Activated CD4-positive, alpha-beta memory T cell treated with anti-CD3 and anti-CD28 coated beads, Interleukin-2, amount 10 ng/mL, durations not matched to agents 7 days and 5 days (primary cell): ENCODE data around the gene C3orf18. TPM values are rescaled to one million over a fixed set of nuclear protein-coding genes. Genes with fewer than 3 reads are reported as not detected.
A peak's percentile ranks its signal among the peaks of the same experiment; 100 is the strongest.

ENCODE experiments used
- CTCF ChIA-PET: fragments of 350-600 bp; sonication (Branson Sonifier 250); formaldehyde crosslinking; loops from one replicate; lab custom pipeline; 2021; ENCODE audit warnings: antibody characterized with exemption, inconsistent platforms; lab: Charles Lee
- POLR2A ChIA-PET: fragments of 350-600 bp; sonication (Branson Sonifier 250); formaldehyde crosslinking; loops from one replicate; lab custom pipeline; 2021; ENCODE audit warnings: antibody characterized with exemption; lab: Charles Lee
- DNase-seq: peaks from one replicate; pipeline ENCODE4 v3.0.0-alpha.2; 2020
- H3K27ac Mint-ChIP-seq: one replicate; pipeline ENCODE4 v1.8.0; 2021; ENCODE audit warnings: mild to moderate bottlenecking, mixed read lengths
- H3K27me3 Mint-ChIP-seq: one replicate; pipeline ENCODE4 v1.8.0; 2021; ENCODE audit warnings: mixed read lengths
- H3K36me3 Mint-ChIP-seq: one replicate; pipeline ENCODE4 v1.8.0; 2021; ENCODE audit warnings: low read depth, mixed read lengths
- H3K4me1 Mint-ChIP-seq: one replicate; pipeline ENCODE4 v1.8.0; 2021; ENCODE audit warnings: mixed read lengths
- H3K4me3 Mint-ChIP-seq: one replicate; pipeline ENCODE4 v1.8.0; 2021; ENCODE audit warnings: mild to moderate bottlenecking, mixed read lengths
- H3K9me3 Mint-ChIP-seq: one replicate; pipeline ENCODE4 v1.8.0; 2021; ENCODE audit warnings: mixed read lengths
- total RNA-seq, 2 experiments: library from RNA; stranded (reverse); gene quantifications; one replicate each; pipeline ENCODE4 v1.2.3, GENCODE V29; 2021

The C3orf18 gene
- total RNA-seq, 2 experiments from 2014 or later: 14.6 to 17.5 TPM

DNA sequence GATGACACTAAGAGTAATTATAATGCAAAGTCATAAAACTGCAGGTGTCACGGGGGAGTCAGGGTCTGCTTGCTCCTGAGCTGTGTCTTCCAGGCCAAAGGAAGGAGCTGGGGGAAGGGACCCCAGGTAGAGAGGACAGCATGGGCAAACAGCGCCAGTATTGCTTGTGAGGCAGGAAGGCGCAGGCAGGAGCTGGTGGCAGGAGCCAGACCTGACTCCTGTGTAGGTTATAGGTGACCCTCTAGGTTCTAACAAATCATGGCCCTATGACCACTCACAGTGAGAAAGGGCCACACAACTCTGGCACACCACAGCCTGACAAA lies 42.2 kb upstream of the C3orf18 start:
- DNase-seq: no peak
- Mint-ChIP-seq H3K27me3 (no peaks in the 10 kb centered on the region), H3K4me3 (peak overlapping the region; percentile 98), H3K9me3 (no peaks in the 10 kb centered on the region), H3K27ac (peak overlapping the region; percentile 99), H3K4me1 (peaks cover 32% of the 10 kb centered on the region), H3K36me3 (peaks cover 94% of the 10 kb centered on the region)
- POLR2A ChIA-PET: interaction anchor here (0.9 to 34.1 kb wide), 16 partner anchors 6 to 1678 kb away, joined by 3 to 4963 read pairs (median 8); partner anchors contain the start of genes C3orf18, CISH, CYB561D2 and GLYCTK
- CTCF ChIA-PET: interaction anchor here (1.1 to 21.3 kb wide), 9 partner anchors 9 to 780 kb away, joined by 3 to 854 read pairs (median 8); partner anchors contain the start of genes C3orf18, HEMK1 and RASSF1

DNA sequence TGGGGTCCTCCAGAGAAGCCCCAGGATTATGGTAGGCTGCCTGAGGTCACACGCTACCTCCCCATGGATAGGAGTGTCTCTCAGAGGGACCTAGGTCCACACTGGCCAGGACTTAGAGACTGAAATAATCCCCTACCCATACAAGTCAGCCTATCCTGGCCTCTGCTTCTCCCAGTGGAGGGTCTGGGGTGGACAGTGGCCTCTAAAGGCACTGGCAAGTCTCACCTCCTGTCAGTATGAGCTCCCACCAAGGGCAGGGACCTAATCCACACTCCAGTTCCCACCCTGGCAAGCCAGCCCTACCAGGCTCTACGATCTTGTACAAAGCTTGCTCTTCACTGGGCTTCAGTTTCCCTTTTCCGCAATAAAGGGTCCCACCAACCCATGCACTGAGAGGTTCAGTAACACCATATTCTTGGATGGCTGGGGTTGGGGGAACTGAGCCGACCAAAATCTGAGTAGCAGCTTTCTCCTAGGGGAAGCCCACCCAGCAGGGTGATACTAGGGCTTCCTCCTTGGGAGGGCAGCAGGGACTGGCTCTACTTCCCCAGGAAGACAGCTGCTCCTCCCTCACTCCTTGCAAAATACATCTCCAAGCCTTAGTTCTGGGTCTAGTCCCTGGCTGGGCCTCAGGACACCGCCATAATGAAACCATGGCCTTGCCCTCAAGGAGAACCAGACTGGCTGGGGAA lies 41.7 kb upstream of the C3orf18 start:
- Mint-ChIP-seq H3K27me3 (no peaks in the 10 kb centered on the region), H3K4me1 (peaks cover 32% of the 10 kb centered on the region), H3K27ac (peak overlapping the region; percentile 99), H3K4me3 (peak overlapping the region; percentile 98), H3K36me3 (peaks cover 96% of the 10 kb centered on the region), H3K9me3 (no peaks in the 10 kb centered on the region)
- ChIA-PET CTCF (interaction anchor here (1.1 to 21.3 kb wide), 8 partner anchors 8 to 781 kb away, joined by 3 to 854 read pairs (median 8); partner anchors contain the start of genes C3orf18, HEMK1 and RASSF1), POLR2A (interaction anchor here (0.8 to 34.1 kb wide), 14 partner anchors 6 to 1678 kb away, joined by 3 to 4963 read pairs (median 8); partner anchors contain the start of genes C3orf18, CISH, CYB561D2 and GLYCTK)
- no peak for DNase-seq

DNA sequence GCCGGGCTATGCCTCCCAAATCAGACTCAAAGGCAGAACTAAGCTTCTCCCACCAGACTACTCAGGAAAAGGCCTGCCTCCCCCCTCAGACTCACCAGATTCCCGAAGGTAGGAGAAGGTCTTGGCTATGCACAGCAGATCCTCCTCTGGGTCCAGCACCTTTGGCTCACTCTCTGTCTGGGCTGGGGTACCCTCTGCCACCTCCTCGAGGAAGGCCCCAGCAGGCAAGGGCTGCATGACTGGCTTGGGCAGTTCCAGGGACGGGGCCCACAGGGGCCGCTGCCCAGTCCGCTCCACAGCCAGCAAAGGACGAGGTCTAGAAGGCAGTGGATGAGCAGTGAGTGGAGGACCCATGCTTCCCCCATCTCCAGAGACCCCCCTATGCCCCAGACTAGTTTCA lies 40.7 kb upstream of the C3orf18 start:
- peaks cover 33% of the 10 kb centered on the region for H3K4me1 Mint-ChIP-seq
- POLR2A ChIA-PET: interaction anchor here (0.6 to 34.1 kb wide), 9 partner anchors 5 to 1374 kb away, joined by 3 to 4963 read pairs (median 65); partner anchors contain the start of genes C3orf18, CISH, CYB561D2 and HEMK1
- CTCF ChIA-PET: interaction anchor here (1.0 to 21.3 kb wide), 5 partner anchors 18 to 269 kb away, joined by 3 to 854 read pairs (median 3); partner anchors contain the start of genes C3orf18 and HEMK1
- H3K4me3 Mint-ChIP-seq: peak overlapping the region; percentile 98
- H3K36me3 Mint-ChIP-seq: peaks cover 97% of the 10 kb centered on the region
- H3K9me3 Mint-ChIP-seq: no peaks in the 10 kb centered on the region
- DNase-seq: no peak
- no peaks in the 10 kb centered on the region for H3K27me3 Mint-ChIP-seq
- H3K27ac Mint-ChIP-seq: peak overlapping the region; percentile 99

DNA sequence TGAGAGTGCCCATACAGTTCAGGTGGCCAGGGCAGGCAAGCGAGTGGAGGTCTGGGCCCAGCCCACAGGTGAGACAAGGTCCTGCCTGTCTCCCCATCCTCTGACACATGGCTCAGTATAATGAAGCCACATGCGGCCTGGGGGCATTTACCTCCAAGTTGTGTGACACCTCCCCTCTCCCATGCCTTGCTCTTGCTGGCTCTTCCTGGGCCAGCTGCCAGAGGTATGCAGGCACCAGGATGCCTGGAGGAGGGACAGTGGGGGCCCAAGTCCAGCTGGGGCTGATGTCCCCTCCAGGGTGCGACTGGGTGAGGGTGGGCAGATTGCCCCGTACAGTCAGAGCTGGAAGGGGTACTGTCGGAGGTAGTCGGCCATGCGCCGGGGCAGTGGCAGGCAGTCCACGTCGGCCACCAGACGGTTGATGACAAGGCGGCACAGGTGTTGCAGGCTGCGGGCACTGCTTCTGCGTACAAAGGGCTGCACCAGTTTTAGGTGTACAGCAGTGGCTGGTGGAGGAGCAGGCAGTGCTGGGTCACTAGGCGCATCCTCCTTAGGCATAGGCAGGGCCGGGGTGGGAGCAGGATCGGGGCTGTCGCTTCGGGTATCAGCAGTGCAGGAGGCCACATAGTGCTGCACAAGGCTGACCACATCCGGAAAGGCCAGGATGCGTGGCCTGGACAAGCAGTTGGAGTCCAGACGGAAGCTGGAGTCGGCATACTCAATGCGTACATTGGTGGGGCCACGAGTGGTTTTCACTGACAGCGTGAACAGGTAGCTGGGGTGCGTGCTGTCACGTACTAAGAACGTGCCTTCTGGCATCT lies 39.9 kb upstream of the C3orf18 start:
- peak; percentile 70 for DNase-seq
- CTCF ChIA-PET: interaction anchor here (1.0 to 21.3 kb wide), 4 partner anchors 17 to 266 kb away, joined by 3 to 854 read pairs (median 172); partner anchors contain the start of genes C3orf18 and HEMK1
- Mint-ChIP-seq H3K9me3 (no peaks in the 10 kb centered on the region), H3K4me1 (peaks cover 40% of the 10 kb centered on the region), H3K4me3 (peak overlapping the region; percentile 98), H3K27me3 (no peaks in the 10 kb centered on the region), H3K27ac (peak overlapping the region; percentile 99), H3K36me3 (peaks cover 98% of the 10 kb centered on the region)
- POLR2A ChIA-PET: interaction anchor here (1.4 to 34.1 kb wide), 9 partner anchors 4 to 778 kb away, joined by 3 to 4963 read pairs (median 65); partner anchors contain the start of genes C3orf18, CISH, CYB561D2 and HEMK1

DNA sequence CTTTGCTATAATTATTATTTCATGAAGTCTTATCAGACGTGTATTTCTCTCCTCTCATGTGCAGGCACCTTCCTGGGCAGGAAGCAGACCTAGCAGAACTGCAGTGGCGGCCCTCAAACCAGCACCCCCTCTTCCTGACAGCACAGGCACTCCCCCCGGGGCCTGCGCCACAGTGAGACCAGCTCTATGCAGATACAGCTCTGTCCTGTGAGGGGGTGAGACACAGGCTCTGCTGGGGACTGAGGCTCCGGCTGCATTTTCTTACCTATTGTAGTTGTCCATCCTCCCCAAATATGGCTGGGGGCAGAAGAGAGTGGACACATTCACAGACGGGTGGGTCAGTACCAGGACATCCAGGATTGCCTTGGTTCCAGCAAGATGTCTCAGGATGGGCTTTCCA lies 39.0 kb upstream of the C3orf18 start:
- peak; percentile 59 for DNase-seq
- Mint-ChIP-seq H3K27ac (peak overlapping the region; percentile 99), H3K4me1 (peaks cover 48% of the 10 kb centered on the region), H3K27me3 (no peaks in the 10 kb centered on the region), H3K4me3 (peak overlapping the region; percentile 98), H3K9me3 (no peaks in the 10 kb centered on the region), H3K36me3 (peaks cover 99% of the 10 kb centered on the region)
- ChIA-PET CTCF (interaction anchor here (1.7 to 21.3 kb wide), 3 partner anchors 10 to 32 kb away, joined by 5 to 854 read pairs (median 342); partner anchors contain the start of genes C3orf18 and HEMK1), POLR2A (interaction anchor here (0.6 to 34.1 kb wide), 7 partner anchors 8 to 778 kb away, joined by 3 to 4963 read pairs (median 65); partner anchors contain the start of genes C3orf18, CISH, CYB561D2 and HEMK1)

DNA sequence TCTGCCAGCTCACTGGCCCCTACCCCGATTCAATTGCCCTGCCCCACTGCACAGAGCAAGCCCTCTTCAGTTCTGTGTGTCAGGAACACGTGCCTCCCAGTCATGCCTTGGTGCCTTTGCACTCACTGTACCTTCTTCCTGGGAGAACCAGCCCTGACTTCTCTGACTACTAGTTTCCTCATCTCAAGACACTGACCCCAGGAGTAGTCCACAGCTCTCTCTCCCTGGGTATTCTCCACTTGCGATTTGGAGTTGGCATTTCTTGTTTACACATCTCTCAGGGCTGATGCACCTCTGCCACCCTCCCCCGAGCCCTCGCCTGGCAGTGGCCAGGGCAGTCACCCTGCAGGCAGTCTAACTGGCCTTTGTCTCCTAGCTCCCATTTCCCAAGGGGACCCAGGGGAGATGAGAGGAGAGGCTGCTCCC lies 38.4 kb upstream of the C3orf18 start:
- Mint-ChIP-seq H3K4me3 (peak overlapping the region; percentile 98), H3K4me1 (peaks cover 55% of the 10 kb centered on the region), H3K36me3 (peaks cover 93% of the 10 kb centered on the region), H3K27me3 (no peaks in the 10 kb centered on the region), H3K27ac (peak overlapping the region; percentile 99), H3K9me3 (no peaks in the 10 kb centered on the region)
- DNase-seq: no peak
- POLR2A ChIA-PET: interaction anchor here (0.6 to 34.1 kb wide), 6 partner anchors 8 to 779 kb away, joined by 3 to 4963 read pairs (median 231); partner anchors contain the start of genes C3orf18, CISH, CYB561D2 and HEMK1
- CTCF ChIA-PET: interaction anchor here (1.7 to 21.3 kb wide), 4 partner anchors 9 to 31 kb away, joined by 5 to 854 read pairs (median 174); partner anchors contain the start of genes C3orf18 and HEMK1

DNA sequence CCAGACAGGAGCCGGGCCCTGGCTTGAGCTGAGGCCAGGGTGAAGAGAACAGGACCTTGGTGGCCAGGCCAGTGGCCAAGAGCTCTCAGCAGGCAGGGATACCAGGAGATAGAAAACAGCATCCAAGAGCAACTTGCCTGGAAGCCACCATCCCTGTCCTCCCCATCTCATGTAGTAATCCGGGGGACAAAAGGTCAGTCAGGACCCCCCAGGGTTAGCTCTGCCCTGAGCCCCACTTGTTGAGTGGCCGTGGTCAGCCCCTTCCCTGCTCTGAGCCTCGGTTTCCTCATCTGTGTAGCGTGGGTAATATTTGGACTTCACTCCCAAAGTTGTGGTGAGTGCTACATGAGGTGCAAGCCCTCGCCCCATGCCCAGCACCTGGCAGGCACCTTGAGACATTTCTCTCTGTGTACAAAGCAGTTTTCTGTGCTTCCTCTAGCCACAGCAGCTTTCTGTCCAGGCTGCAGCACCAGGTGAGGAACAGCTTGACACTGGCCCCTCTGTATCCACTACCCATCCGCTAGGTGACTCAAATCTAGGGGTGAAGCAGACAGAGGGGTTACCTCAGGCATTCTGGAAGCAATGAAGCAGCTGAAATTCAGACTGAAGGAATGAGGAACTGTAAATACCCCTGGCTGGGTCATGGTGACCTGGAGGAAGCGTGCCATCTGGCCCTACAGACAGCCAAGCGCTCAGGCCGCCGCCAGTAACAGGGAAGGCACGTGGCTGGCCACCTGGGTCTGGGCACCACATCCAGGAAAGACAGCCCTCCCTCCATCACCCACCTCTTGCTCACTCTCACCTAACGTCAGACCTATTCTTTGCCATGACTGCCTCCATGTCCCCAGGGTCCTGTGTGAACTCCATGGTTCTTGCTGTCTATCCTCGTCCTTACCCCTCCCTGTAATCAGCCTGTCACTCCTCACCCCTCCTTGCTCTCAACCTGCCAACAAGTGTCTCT lies 37.4 kb upstream of the C3orf18 start:
- CTCF ChIA-PET: interaction anchor here (1.7 to 21.3 kb wide), 4 partner anchors 10 to 30 kb away, joined by 5 to 854 read pairs (median 174); partner anchors contain the start of genes C3orf18 and HEMK1
- DNase-seq: no peak

DNA sequence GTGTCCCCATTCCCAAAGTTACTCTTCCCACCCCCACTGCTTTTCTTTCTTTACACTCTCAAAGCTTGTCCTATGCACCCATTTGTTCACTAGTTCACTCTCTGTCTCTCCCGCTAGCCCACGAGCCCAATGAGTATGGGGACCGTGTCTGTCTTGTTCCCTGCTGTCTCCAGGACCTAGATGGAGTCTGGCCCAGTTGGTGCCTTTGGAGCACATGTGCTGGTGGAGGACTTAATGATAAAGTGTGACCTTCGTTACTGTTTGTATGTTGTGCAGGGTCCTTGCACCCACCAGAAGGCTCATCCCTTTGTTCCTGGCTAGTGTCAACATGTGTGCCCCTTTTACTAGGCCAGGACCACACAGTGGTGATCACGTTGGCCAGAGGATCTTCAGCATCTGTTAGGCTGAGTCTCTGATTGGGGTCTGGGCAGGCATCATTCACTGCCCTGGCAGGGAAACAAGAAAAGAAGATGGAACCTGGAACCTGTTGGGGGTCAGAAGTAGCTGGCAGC lies 36.6 kb upstream of the C3orf18 start:
- Mint-ChIP-seq H3K36me3 (peaks cover 87% of the 10 kb centered on the region), H3K4me1 (peaks cover 72% of the 10 kb centered on the region), H3K27me3 (no peaks in the 10 kb centered on the region), H3K9me3 (no peaks in the 10 kb centered on the region), H3K4me3 (peak overlapping the region; percentile 98), H3K27ac (peak overlapping the region; percentile 99)
- POLR2A ChIA-PET: interaction anchor here (1.2 to 34.1 kb wide), 4 partner anchors 12 to 265 kb away, joined by 3 to 4963 read pairs (median 709); partner anchors contain the start of genes C3orf18, CISH, HEMK1 and MAPKAPK3
- CTCF ChIA-PET: interaction anchor here (2.6 to 21.3 kb wide), 3 partner anchors 11 to 29 kb away, joined by 7 to 854 read pairs (median 342); partner anchors contain the start of genes C3orf18 and HEMK1
- DNase-seq: no peak

More for the DNA sequence above, 37.4 kb upstream of the C3orf18 start:
- Mint-ChIP-seq H3K9me3 (no peaks in the 10 kb centered on the region), H3K4me3 (peak overlapping the region; percentile 98), H3K27me3 (no peaks in the 10 kb centered on the region), H3K27ac (peak overlapping the region; percentile 99), H3K4me1 (peaks cover 65% of the 10 kb centered on the region), H3K36me3 (peaks cover 90% of the 10 kb centered on the region)
- POLR2A ChIA-PET: interaction anchor here (1.2 to 34.1 kb wide), 4 partner anchors 11 to 266 kb away, joined by 3 to 4963 read pairs (median 709); partner anchors contain the start of genes C3orf18, CISH, HEMK1 and MAPKAPK3

DNA sequence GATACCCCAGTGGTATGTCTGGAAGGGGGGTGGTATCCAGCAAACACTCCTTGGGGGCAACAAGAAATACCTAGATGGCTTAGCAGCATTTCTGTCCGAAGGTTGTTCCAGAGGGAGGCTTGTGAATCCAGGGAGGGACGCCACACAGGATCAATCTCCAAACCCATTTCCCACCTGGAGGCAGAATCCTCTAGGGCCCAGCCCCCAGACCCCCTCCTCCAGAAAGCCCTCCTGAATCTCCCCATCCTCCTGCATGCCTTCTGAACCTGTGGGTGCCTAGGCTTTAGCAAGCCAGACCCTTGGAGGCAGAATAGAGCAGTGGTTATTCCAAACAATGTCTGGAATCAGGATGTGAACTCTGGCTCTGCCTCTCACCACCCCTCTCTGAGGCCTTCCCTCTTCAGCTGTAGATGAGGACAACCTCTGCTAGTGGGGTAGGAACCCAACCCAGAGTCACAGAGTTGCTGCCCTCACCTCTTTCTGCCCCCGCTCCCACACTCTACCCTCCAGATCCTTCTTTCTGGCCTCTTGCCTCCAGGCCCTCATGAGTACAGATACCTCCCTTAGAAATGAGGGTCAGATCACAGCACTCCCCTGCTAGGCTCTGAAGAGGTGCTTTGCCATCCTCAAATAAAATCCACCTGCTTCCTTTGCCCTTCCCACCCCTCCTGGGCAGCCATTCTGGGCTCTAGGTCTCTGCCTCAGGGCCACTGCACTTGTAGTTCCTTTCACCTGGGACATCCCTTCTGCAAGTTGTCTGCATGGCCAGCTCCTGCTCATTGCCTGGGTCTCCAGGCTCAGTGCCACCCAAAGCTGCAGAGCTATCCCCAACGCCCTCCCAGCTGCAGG lies 35.9 kb upstream of the C3orf18 start:
- peak overlapping the region; percentile 99 for H3K27ac Mint-ChIP-seq
- no peak for DNase-seq
- no peaks in the 10 kb centered on the region for H3K27me3 Mint-ChIP-seq
- ChIA-PET CTCF (interaction anchor here (2.5 to 21.3 kb wide), 5 partner anchors 10 to 28 kb away, joined by 7 to 854 read pairs (median 17); partner anchors contain the start of genes C3orf18, HEMK1 and MAPKAPK3), POLR2A (interaction anchor here (1.2 to 34.1 kb wide), 4 partner anchors 13 to 264 kb away, joined by 3 to 4963 read pairs (median 709); partner anchors contain the start of genes C3orf18, CISH, HEMK1 and MAPKAPK3)
- no peaks in the 10 kb centered on the region for H3K9me3 Mint-ChIP-seq
- peaks cover 81% of the 10 kb centered on the region for H3K36me3 Mint-ChIP-seq
- peak overlapping the region; percentile 98 for H3K4me3 Mint-ChIP-seq
- H3K4me1 Mint-ChIP-seq: peaks cover 79% of the 10 kb centered on the region
